Effector memory CD8-positive, alpha-beta T cell (primary cell): ENCODE data around the gene SSX2.
"Not testable (repeated sequence)": the region's sequence is repeated elsewhere in the genome, so short reads cannot be mapped to it uniquely, and the experiment has no call there.

ENCODE experiments used
- ATAC-seq: fragments of 150-1000 bp; cut with Tn5 transposase; replicated peaks from 2 replicates; pipeline ENCODE4 v1.10.0; 2021; ENCODE audit warnings: mild to moderate bottlenecking, moderate library complexity
- DNase-seq, 3 experiments: peaks; one replicate each; pipeline ENCODE4 v3.0.0; 2021
- H3K27ac Mint-ChIP-seq, 2 donors: one replicate each; pipeline ENCODE4 v1.8.0; 2022; ENCODE audit warnings: mild to moderate bottlenecking in 2 of 2, mixed read lengths in 2 of 2, moderate library complexity in 2 of 2
- H3K27me3 Mint-ChIP-seq, 2 donors: one replicate each; pipeline ENCODE4 v1.8.0; 2022; ENCODE audit warnings: mixed read lengths in 2 of 2
- H3K36me3 Mint-ChIP-seq: one replicate; pipeline ENCODE4 v1.8.0; 2022; ENCODE audit warnings: mild to moderate bottlenecking, moderate library complexity, mixed read lengths; ENCODE audit not compliant: insufficient read depth
- H3K4me1 Mint-ChIP-seq, 2 donors: one replicate each; pipeline ENCODE4 v1.8.0; 2022; ENCODE audit warnings: low read depth in 2 of 2, mixed read lengths in 2 of 2
- H3K4me3 Mint-ChIP-seq, 2 donors: one replicate each; pipeline ENCODE4 v1.8.0; 2022; ENCODE audit warnings: mild to moderate bottlenecking in 2 of 2, mixed read lengths in 2 of 2, moderate library complexity in 2 of 2
- H3K9me3 Mint-ChIP-seq, 2 donors: one replicate each; pipeline ENCODE4 v1.8.0; 2022; ENCODE audit warnings: mixed read lengths in 2 of 2
- total RNA-seq, 9 experiments: gene quantifications; one replicate each; lab custom pipeline; 2026; lab: John Stamatoyannopoulos, UW

Gene SSX2
- 0 reads per million in 9 experiments for total RNA-seq

GRCh38 chrX:52707078-52707477 lies at the start of gene SSX2:
SSX2 (minus strand) TSS chrX:52707178; CDS start chrX:52705749, 1,429 bp downstream.
- not testable (repeated sequence) for DNase-seq, H3K27ac Mint-ChIP-seq, H3K4me3 Mint-ChIP-seq

GRCh38 chrX:52750952-52751351 lies 44.0 kb upstream of the SSX2 start, which contains the start of gene SSX2B:
SSX2B (plus strand) TSS chrX:52751252; CDS start chrX:52752681, 1,429 bp downstream.
- DNase-seq, H3K4me1 Mint-ChIP-seq, H3K27ac Mint-ChIP-seq, ATAC-seq, H3K27me3 Mint-ChIP-seq, H3K9me3 Mint-ChIP-seq, H3K36me3 Mint-ChIP-seq, H3K4me3 Mint-ChIP-seq: not testable (repeated sequence)

More at GRCh38 chrX:52707078-52707477, at the start of gene SSX2:
- not testable (repeated sequence) for H3K27me3 Mint-ChIP-seq, ATAC-seq, H3K9me3 Mint-ChIP-seq, H3K36me3 Mint-ChIP-seq, H3K4me1 Mint-ChIP-seq

GRCh38 chrX:52692034-52692433 lies 14.9 kb downstream of the SSX2 start:
- DNase-seq, H3K4me1 Mint-ChIP-seq, H3K27ac Mint-ChIP-seq, H3K27me3 Mint-ChIP-seq, H3K9me3 Mint-ChIP-seq, ATAC-seq, H3K36me3 Mint-ChIP-seq, H3K4me3 Mint-ChIP-seq: not testable (repeated sequence)

GRCh38 chrX:52662218-52662617 lies 44.8 kb downstream of the SSX2 start:
- ATAC-seq, H3K9me3 Mint-ChIP-seq, H3K4me3 Mint-ChIP-seq, H3K27me3 Mint-ChIP-seq, H3K36me3 Mint-ChIP-seq, H3K27ac Mint-ChIP-seq, H3K4me1 Mint-ChIP-seq, DNase-seq: not testable (repeated sequence)

GRCh38 chrX:52655475-52655874 lies 51.5 kb downstream of the SSX2 start:
- ATAC-seq, H3K27ac Mint-ChIP-seq, H3K4me1 Mint-ChIP-seq, DNase-seq, H3K4me3 Mint-ChIP-seq, H3K9me3 Mint-ChIP-seq, H3K36me3 Mint-ChIP-seq: not testable (repeated sequence)
- peaks cover 11 to 13% of the 10 kb centered on the region in 2 donors for H3K27me3 Mint-ChIP-seq

GRCh38 chrX:52654800-52655199 lies 52.2 kb downstream of the SSX2 start, which contains the start of gene SSX7:
SSX7 (minus strand) TSS chrX:52654900; CDS start chrX:52653472, 1,428 bp downstream.
- not testable (repeated sequence) for ATAC-seq, H3K36me3 Mint-ChIP-seq, H3K4me1 Mint-ChIP-seq, H3K4me3 Mint-ChIP-seq, DNase-seq, H3K27ac Mint-ChIP-seq, H3K9me3 Mint-ChIP-seq
- peaks cover 11 to 13% of the 10 kb centered on the region in 2 donors for H3K27me3 Mint-ChIP-seq

- not testable (repeated sequence) for DNase-seq, ATAC-seq, H3K4me3 Mint-ChIP-seq, H3K36me3 Mint-ChIP-seq, H3K4me1 Mint-ChIP-seq, H3K9me3 Mint-ChIP-seq, H3K27ac Mint-ChIP-seq
- peaks cover 18 to 19% of the 10 kb centered on the region in 2 donors for H3K27me3 Mint-ChIP-seq
These were observed 56.3 kb downstream of the SSX2 start for GRCh38 chrX:52650676-52651075.

GRCh38 chrX:52648956-52649355 lies 58.0 kb downstream of the SSX2 start:
- peaks cover 18 to 24% of the 10 kb centered on the region in 2 donors for H3K27me3 Mint-ChIP-seq
- H3K9me3 Mint-ChIP-seq, ATAC-seq, H3K27ac Mint-ChIP-seq, H3K4me1 Mint-ChIP-seq, H3K36me3 Mint-ChIP-seq, H3K4me3 Mint-ChIP-seq, DNase-seq: not testable (repeated sequence)
